ENCODE data around the gene PHYKPL. TPM values are rescaled to one million over a fixed set of nuclear protein-coding genes. Genes with fewer than 3 reads are reported as not detected.

PHYKPL gene
- total and polyA plus RNA-seq, 2 of the 8 experiments (the other 6 are each of a cell fraction or from before 2014, with no cell fraction given), result 25.1 to 32.1 TPM

- TF ChIP-seq TBP (IDR thresholded peaks at IDR 0.05; ENCODE audit: low read depth, low read length) (no peak), BRCA1 (IDR thresholded peaks at IDR 0.05; ENCODE audit: low read depth, low read length) (no peak), FOSL1 (IDR thresholded peaks at IDR 0.05; ENCODE audit: insufficient read depth, low read depth, low read length) (no peak), RAD21 (IDR thresholded peaks at IDR 0.05 in 1 of 2, conservative IDR thresholded peaks at IDR 0.05 in 1 of 2; ENCODE audit: low read depth in 2 of 2, low read length in 2 of 2) (no peak), SIRT6 (IDR thresholded peaks at IDR 0.05; ENCODE audit: low read length) (no peak)
Measured at GRCh38 chr5:178238711-178239592, 6.3 kb upstream of the PHYKPL start (continued).
